ENCODE data around the gene ARMC9. TPM values are rescaled to one million over a fixed set of nuclear protein-coding genes. Genes with fewer than 3 reads are reported as not detected.
"Not testable (repeated sequence)": the region's sequence is repeated elsewhere in the genome, so short reads cannot be mapped to it uniquely, and the experiment has no call there.

Gene ARMC9
- total RNA-seq, 2 donors from 2014 or later = 41.7 to 51.5 TPM

DNA sequence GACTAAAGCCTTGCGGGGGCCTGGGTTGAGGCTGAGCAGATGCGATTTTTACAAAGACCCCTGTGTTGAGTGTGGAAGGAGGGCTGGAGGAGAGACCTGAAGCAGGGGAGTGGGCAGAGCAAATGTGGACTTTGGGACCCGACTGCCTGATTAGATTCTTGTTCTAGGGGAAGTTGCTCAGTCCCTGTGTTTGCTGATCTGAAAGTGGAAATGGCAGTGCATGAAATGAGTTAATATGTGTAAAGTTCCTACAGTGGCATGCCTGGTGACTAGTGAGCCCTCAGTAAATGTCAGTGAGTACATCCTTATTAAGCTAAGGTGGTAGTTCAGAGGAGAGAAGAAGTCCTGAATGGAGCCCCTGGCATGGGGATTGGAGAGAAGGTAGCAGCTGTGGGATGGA, 52.3 kb downstream of the ARMC9 start:
- WGBS, 2 experiments (ENCODE audit: insufficient coverage in 1 of 2, insufficient read length in 1 of 2) = 95 to 100% methylated on average over 1 to 3 of the region's 3 CpGs
- H3K4me3 Mint-ChIP-seq = no peak overlapping the region
- no peaks in the 10 kb centered on the region for H3K27me3 ChIP-seq (ENCODE audit: control insufficient read depth, insufficient read depth, low read length, poor library complexity, severe bottlenecking)
- no peaks in the 10 kb centered on the region for H3K27me3 Mint-ChIP-seq (ENCODE audit: insufficient read depth)
- H3K4me1 Mint-ChIP-seq = no peaks in the 10 kb centered on the region
- H3K36me3 ChIP-seq (ENCODE audit: control insufficient read depth, insufficient read depth, low read length) = peaks cover 16% of the 10 kb centered on the region
- no peak overlapping the region for H3K27ac ChIP-seq (ENCODE audit: low read depth, low read length)
- H3K4me1 ChIP-seq (ENCODE audit: control insufficient read depth, insufficient read depth, low read length) = no peaks in the 10 kb centered on the region
- peaks cover 61% of the 10 kb centered on the region for H3K36me3 Mint-ChIP-seq (ENCODE audit: low read depth)
- peaks cover 6% of the 10 kb centered on the region for H3K9me3 ChIP-seq (ENCODE audit: control insufficient read depth, low read length)
- DNase-seq = no peak
- peaks cover 3% of the 10 kb centered on the region for H3K9me3 Mint-ChIP-seq
- H3K27ac Mint-ChIP-seq = no peak overlapping the region
- TF ChIP-seq, protein P1, sequence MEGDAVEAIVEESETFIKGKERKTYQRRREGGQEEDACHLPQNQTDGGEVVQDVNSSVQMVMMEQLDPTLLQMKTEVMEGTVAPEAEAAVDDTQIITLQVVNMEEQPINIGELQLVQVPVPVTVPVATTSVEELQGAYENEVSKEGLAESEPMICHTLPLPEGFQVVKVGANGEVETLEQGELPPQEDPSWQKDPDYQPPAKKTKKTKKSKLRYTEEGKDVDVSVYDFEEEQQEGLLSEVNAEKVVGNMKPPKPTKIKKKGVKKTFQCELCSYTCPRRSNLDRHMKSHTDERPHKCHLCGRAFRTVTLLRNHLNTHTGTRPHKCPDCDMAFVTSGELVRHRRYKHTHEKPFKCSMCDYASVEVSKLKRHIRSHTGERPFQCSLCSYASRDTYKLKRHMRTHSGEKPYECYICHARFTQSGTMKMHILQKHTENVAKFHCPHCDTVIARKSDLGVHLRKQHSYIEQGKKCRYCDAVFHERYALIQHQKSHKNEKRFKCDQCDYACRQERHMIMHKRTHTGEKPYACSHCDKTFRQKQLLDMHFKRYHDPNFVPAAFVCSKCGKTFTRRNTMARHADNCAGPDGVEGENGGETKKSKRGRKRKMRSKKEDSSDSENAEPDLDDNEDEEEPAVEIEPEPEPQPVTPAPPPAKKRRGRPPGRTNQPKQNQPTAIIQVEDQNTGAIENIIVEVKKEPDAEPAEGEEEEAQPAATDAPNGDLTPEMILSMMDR (conservative IDR thresholded peaks at IDR 0.05) = no peak
- no peak overlapping the region for H3K9ac ChIP-seq (ENCODE audit: extremely low read depth, low read length, poor library complexity, severe bottlenecking)
- no peak overlapping the region for H3K4me3 ChIP-seq (ENCODE audit: low read length)

- H3K36me3 Mint-ChIP-seq (ENCODE audit: low read depth) = peaks cover 61% of the 10 kb centered on the region
- not testable (repeated sequence) for H3K9me3 ChIP-seq (ENCODE audit: control insufficient read depth, low read length); H3K27me3 ChIP-seq (ENCODE audit: control insufficient read depth, insufficient read depth, low read length, poor library complexity, severe bottlenecking); DNase-seq; H3K4me1 Mint-ChIP-seq; H3K27me3 Mint-ChIP-seq (ENCODE audit: insufficient read depth); H3K9ac ChIP-seq (ENCODE audit: extremely low read depth, low read length, poor library complexity, severe bottlenecking); H3K27ac Mint-ChIP-seq; H3K9me3 Mint-ChIP-seq; H3K4me3 ChIP-seq (ENCODE audit: low read length); H3K4me3 Mint-ChIP-seq; H3K4me1 ChIP-seq (ENCODE audit: control insufficient read depth, insufficient read depth, low read length); H3K27ac ChIP-seq (ENCODE audit: low read depth, low read length)
- peaks cover 15% of the 10 kb centered on the region for H3K36me3 ChIP-seq (ENCODE audit: control insufficient read depth, insufficient read depth, low read length)
- WGBS, 2 experiments (ENCODE audit: insufficient coverage in 1 of 2, insufficient read length in 1 of 2) = 95 to 100% methylated on average over 3 to 6 of the region's 6 CpGs
Measured at GRCh38 chr2:231253292-231253691, 54.9 kb downstream of the ARMC9 start.

GRCh38 chr2:231256494-231256893, 58.1 kb downstream of the ARMC9 start:
- Histone ChIP-seq H3K9ac (ENCODE audit: extremely low read depth, low read length, poor library complexity, severe bottlenecking) (no peak overlapping the region), H3K4me1 (ENCODE audit: control insufficient read depth, insufficient read depth, low read length) (no peaks in the 10 kb centered on the region), H3K27me3 (ENCODE audit: control insufficient read depth, insufficient read depth, low read length, poor library complexity, severe bottlenecking) (no peaks in the 10 kb centered on the region), H3K36me3 (ENCODE audit: control insufficient read depth, insufficient read depth, low read length) (peaks cover 22% of the 10 kb centered on the region), H3K9me3 (ENCODE audit: control insufficient read depth, low read length) (no peaks in the 10 kb centered on the region), H3K4me3 (ENCODE audit: low read length) (no peak overlapping the region), H3K27ac (ENCODE audit: low read depth, low read length) (no peak overlapping the region)
- Mint-ChIP-seq H3K36me3 (ENCODE audit: low read depth) (peaks cover 62% of the 10 kb centered on the region), H3K27me3 (ENCODE audit: insufficient read depth) (no peaks in the 10 kb centered on the region), H3K4me1 (no peaks in the 10 kb centered on the region), H3K9me3 (no peaks in the 10 kb centered on the region), H3K27ac (no peak overlapping the region), H3K4me3 (no peak overlapping the region)
- no peak for DNase-seq
- TF ChIP-seq, protein P1 (conservative IDR thresholded peaks at IDR 0.05) = no peak
- 97 to 98% methylated on average over 5 to 6 of the region's 6 CpGs for WGBS, 2 experiments (ENCODE audit: insufficient coverage in 1 of 2, insufficient read length in 1 of 2)

DNA sequence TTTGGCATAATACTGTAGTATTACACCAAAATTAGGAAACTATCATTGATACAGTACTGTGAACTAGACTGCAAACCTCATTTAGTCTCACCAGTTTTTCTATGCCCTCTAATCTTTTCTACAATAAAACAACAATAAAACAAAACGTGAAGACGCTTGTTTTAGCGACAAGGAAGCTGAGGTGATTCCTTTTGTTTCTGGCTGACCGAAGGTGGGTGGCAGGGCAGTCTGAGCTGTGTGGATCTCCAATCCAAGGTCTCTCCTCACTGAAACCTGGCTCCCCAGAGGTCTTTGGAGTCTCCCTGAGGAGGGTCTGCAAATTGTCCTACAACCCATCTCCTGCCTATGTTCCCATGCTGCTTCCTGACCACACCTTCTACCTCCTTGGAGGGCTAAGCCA, 59.3 kb downstream of the ARMC9 start:
- Mint-ChIP-seq H3K27ac (peak overlapping the region; percentile 55), H3K4me3 (no peak overlapping the region), H3K4me1 (no peaks in the 10 kb centered on the region), H3K9me3 (no peaks in the 10 kb centered on the region), H3K27me3 (ENCODE audit: insufficient read depth) (no peaks in the 10 kb centered on the region), H3K36me3 (ENCODE audit: low read depth) (peaks cover 67% of the 10 kb centered on the region)
- Histone ChIP-seq H3K9me3 (ENCODE audit: control insufficient read depth, low read length) (no peaks in the 10 kb centered on the region), H3K4me1 (ENCODE audit: control insufficient read depth, insufficient read depth, low read length) (no peaks in the 10 kb centered on the region), H3K27me3 (ENCODE audit: control insufficient read depth, insufficient read depth, low read length, poor library complexity, severe bottlenecking) (no peaks in the 10 kb centered on the region), H3K9ac (ENCODE audit: extremely low read depth, low read length, poor library complexity, severe bottlenecking) (no peak overlapping the region), H3K4me3 (ENCODE audit: low read length) (no peak overlapping the region), H3K27ac (ENCODE audit: low read depth, low read length) (no peak overlapping the region), H3K36me3 (ENCODE audit: control insufficient read depth, insufficient read depth, low read length) (peaks cover 20% of the 10 kb centered on the region)
- TF ChIP-seq, protein P1 (conservative IDR thresholded peaks at IDR 0.05) = no peak
- WGBS, 2 experiments (ENCODE audit: insufficient coverage in 1 of 2, insufficient read length in 1 of 2) = 94% methylated on average over 4 of the region's 4 CpGs
- no peak for DNase-seq
